H1 (cell line): Measurements from ENCODE around the gene CUBN. TPM values are rescaled to one million over a fixed set of nuclear protein-coding genes. Genes with fewer than 3 reads are reported as not detected.

Experiments
- CTCF ChIA-PET: fragments of 300-600 bp; sonication (Branson Sonifier 250); formaldehyde crosslinking; loops from one replicate; lab custom pipeline; 2021; ENCODE audit not compliant: partially characterized antibody; lab: Charles Lee
- POLR2A ChIA-PET: fragments of 300-600 bp; sonication (Branson Sonifier 250); formaldehyde crosslinking; loops from one replicate; lab custom pipeline; 2021; ENCODE audit warnings: inconsistent platforms; ENCODE audit not compliant: partially characterized antibody; lab: Charles Lee
- DNase-seq, 2 experiments: peaks; one replicate each; pipeline versions ENCODE4 v3.0.0 to v3.0.0-alpha.2; 2010 to 2022; ENCODE audit warnings: low spot score in 2 of 2, low read depth in 1 of 2, mixed read lengths in 1 of 2
- FAIRE-seq: peaks from 2 replicates; lab custom pipeline; 2011; peaks lifted over from hg19 to GRCh38; lab: Jason Lieb, UNC
- H2AFZ ChIP-seq: 2 replicates; pipeline ENCODE4 v1.8.1; 2012; ENCODE audit warnings: low read length, inconsistent platforms
- H2AK5ac ChIP-seq: 2 replicates; pipeline ENCODE4 v1.6.1; 2013; ENCODE audit warnings: low read depth, low read length
- H2BK120ac ChIP-seq: replicated peaks from 2 replicates; pipeline ENCODE3; 2013; ENCODE audit warnings: low read depth, low read length, inconsistent platforms
- H2BK12ac ChIP-seq: 2 replicates; pipeline ENCODE4 v1.6.1; 2013; ENCODE audit warnings: low read depth, low read length
- H2BK15ac ChIP-seq: 2 replicates; pipeline ENCODE4 v1.6.1; 2013; ENCODE audit warnings: low read length
- H2BK20ac ChIP-seq: 2 replicates; pipeline ENCODE4 v1.6.1; 2013; ENCODE audit warnings: low read length
- H2BK5ac ChIP-seq: 2 replicates; pipeline ENCODE4 v1.6.1; 2013; ENCODE audit warnings: low read depth, low read length
- H3K14ac ChIP-seq: 2 replicates; pipeline ENCODE4 v1.6.1; 2013; ENCODE audit warnings: inconsistent platforms; ENCODE audit not compliant: insufficient read length
- H3K18ac ChIP-seq: 2 replicates; pipeline ENCODE4 v1.6.1; 2013; ENCODE audit warnings: low read length; ENCODE audit errors: extremely low read depth
- H3K23ac ChIP-seq: 2 replicates; pipeline ENCODE4 v1.6.1; 2013; ENCODE audit warnings: inconsistent platforms; ENCODE audit not compliant: insufficient read length
- H3K23me2 ChIP-seq: 2 replicates; pipeline ENCODE4 v1.6.1; 2013; ENCODE audit warnings: low read depth, low read length
- H3K27ac ChIP-seq: 2 replicates; pipeline ENCODE4 v1.6.1; 2011; ENCODE audit warnings: low read depth, low read length, inconsistent platforms
- H3K27me3 ChIP-seq, 4 experiments: replicated peaks in 1 of 4; 1 replicate in 1 of 4; 2 replicates in 3 of 4; pipeline versions ENCODE4 v1.6.1 to v1.8.1; 2011 to 2013; ENCODE audit warnings: low read length in 3 of 4, mild to moderate bottlenecking in 3 of 4, inconsistent platforms in 2 of 4, mixed read lengths in 2 of 4, moderate library complexity in 1 of 4; ENCODE audit not compliant: control insufficient read depth in 3 of 4, insufficient read depth in 3 of 4; ENCODE audit errors: extremely low read depth in 1 of 4
- H3K36me3 ChIP-seq, 4 experiments: 2 replicates each; pipeline versions ENCODE4 v1.6.1 to v1.8.1; 2011 to 2013; ENCODE audit warnings: mild to moderate bottlenecking in 4 of 4, low read length in 3 of 4, moderate library complexity in 2 of 4, control low read depth in 1 of 4, inconsistent platforms in 1 of 4; ENCODE audit not compliant: insufficient read depth in 4 of 4, control insufficient read depth in 2 of 4
- H3K4ac ChIP-seq: replicated peaks from 2 replicates; pipeline ENCODE3; 2013; ENCODE audit warnings: low read length, low read depth, mixed read lengths, inconsistent platforms; ENCODE audit not compliant: insufficient read length
- H3K4me1 ChIP-seq, 4 experiments: replicated peaks in 1 of 4; 1 replicate in 1 of 4; 2 replicates in 3 of 4; pipeline versions ENCODE4 v1.6.1 to v1.8.1; 2011 to 2013; ENCODE audit warnings: low read length in 3 of 4, inconsistent platforms in 2 of 4, mixed read lengths in 1 of 4; ENCODE audit not compliant: insufficient read depth in 4 of 4, control insufficient read depth in 3 of 4
- H3K4me2 ChIP-seq, 2 experiments: 2 replicates each; pipeline versions ENCODE4 v1.6.1 to v1.8.1; 2011 to 2013; ENCODE audit warnings: low read depth in 2 of 2, low read length in 2 of 2, control low read depth in 1 of 2, inconsistent platforms in 1 of 2, mild to moderate bottlenecking in 1 of 2; ENCODE audit not compliant: insufficient read depth in 1 of 2
- H3K4me3 ChIP-seq, 4 experiments: fragments of 200-600, 300-600 bp in 1 of 4; sonication (generic), shearing (Covaris generic), sonication (Bioruptor Twin) in 1 of 4; 2 replicates each; pipeline versions ENCODE4 v1.5.1 to v1.8.1; 2011 to 2016; ENCODE audit warnings: low read length in 4 of 4, low read depth in 3 of 4, control low read depth in 2 of 4, inconsistent platforms in 2 of 4, mild to moderate bottlenecking in 2 of 4, mixed read lengths in 1 of 4, moderate library complexity in 1 of 4; ENCODE audit not compliant: insufficient read depth in 2 of 4; ENCODE audit errors: extremely low read depth in 1 of 4
- H3K56ac ChIP-seq: replicated peaks from 2 replicates; pipeline ENCODE3; 2013; ENCODE audit warnings: low read depth, mild to moderate bottlenecking, mixed read lengths, low read length, inconsistent platforms; ENCODE audit not compliant: insufficient read length
- H3K79me1 ChIP-seq: 2 replicates; pipeline ENCODE4 v1.6.1; 2013; ENCODE audit warnings: low read depth, low read length, control low read depth
- H3K79me2 ChIP-seq, 2 experiments: 2 replicates each; pipeline versions ENCODE4 v1.6.1 to v1.8.1; 2012 to 2013; ENCODE audit warnings: low read length in 2 of 2, mild to moderate bottlenecking in 2 of 2, inconsistent platforms in 1 of 2; ENCODE audit not compliant: insufficient read depth in 2 of 2, control insufficient read depth in 1 of 2
- H3K9ac ChIP-seq, 4 experiments: replicated peaks in 1 of 4; 1 replicate in 1 of 4; 2 replicates in 3 of 4; pipeline versions ENCODE4 v1.6.1 to v1.8.1; 2011 to 2013; ENCODE audit warnings: low read depth in 3 of 4, low read length in 3 of 4, control low read depth in 2 of 4, mild to moderate bottlenecking in 2 of 4, moderate library complexity in 2 of 4, inconsistent platforms in 1 of 4; ENCODE audit errors: extremely low read depth in 1 of 4
- H3K9me3 ChIP-seq, 2 experiments: 2 replicates each; pipeline versions ENCODE4 v1.6.1 to v1.8.1; 2012 to 2013; ENCODE audit warnings: mild to moderate bottlenecking in 2 of 2, moderate library complexity in 2 of 2, control low read depth in 1 of 2, inconsistent platforms in 1 of 2, low read depth in 1 of 2, low read length in 1 of 2, mixed read lengths in 1 of 2; ENCODE audit not compliant: insufficient read depth in 2 of 2
- H4K20me1 ChIP-seq, 2 experiments: replicated peaks in 1 of 2; 2 replicates each; pipeline versions ENCODE3 to v1.8.1; 2011 to 2013; ENCODE audit warnings: inconsistent platforms in 2 of 2, low read length in 2 of 2, mild to moderate bottlenecking in 1 of 2; ENCODE audit not compliant: insufficient read depth in 2 of 2, control insufficient read depth in 1 of 2
- H4K5ac ChIP-seq: 2 replicates; pipeline ENCODE4 v1.6.1; 2013; ENCODE audit warnings: low read length, low read depth, mixed read lengths, inconsistent platforms; ENCODE audit not compliant: insufficient read length
- H4K8ac ChIP-seq: 2 replicates; pipeline ENCODE4 v1.8.0; 2013; ENCODE audit warnings: mild to moderate bottlenecking, moderate library complexity, low read length, inconsistent platforms; ENCODE audit not compliant: insufficient read depth; ENCODE audit errors: extremely low read depth
- H4K91ac ChIP-seq: replicated peaks from 2 replicates; pipeline ENCODE3; 2013; ENCODE audit warnings: low read length, mixed read lengths, inconsistent platforms; ENCODE audit not compliant: insufficient read length
- ATF3 ChIP-seq: IDR thresholded peaks from 2 replicates; pipeline ENCODE4 v1.6.1; 2011; ENCODE audit warnings: low read depth, mild to moderate bottlenecking, low read length; ENCODE audit not compliant: insufficient read depth
- MAX ChIP-seq: IDR thresholded peaks from 2 replicates; pipeline ENCODE4 v1.6.1; 2012; ENCODE audit warnings: inconsistent platforms
- POLR2AphosphoS5 ChIP-seq: IDR thresholded peaks from 2 replicates; pipeline ENCODE4 v1.6.1; 2011; ENCODE audit warnings: low read depth, low read length
- USF2 ChIP-seq: IDR thresholded peaks from 2 replicates; pipeline ENCODE4 v1.6.1; 2011; ENCODE audit warnings: low read length, improper control_type of control experiment
- WGBS, 2 experiments: shearing (Covaris generic) in 1 of 2; methylation state at CpG; one replicate each; pipeline versions ENCODE4 v1.1.6 to v1.1.7; 2013 to 2015; ENCODE audit warnings: low lambda C conversion rate in 2 of 2, mixed read lengths in 2 of 2, inconsistent platforms in 1 of 2, low coverage in 1 of 2, missing lambda C conversion rate in 1 of 2; ENCODE audit not compliant: insufficient replicate concordance in 2 of 2, insufficient coverage in 1 of 2, insufficient read length in 1 of 2; ENCODE audit errors: extremely low coverage in 1 of 2, missing lambda C conversion rate in 1 of 2; 5-methylcytosine and 5-hydroxymethylcytosine counted together
- polyA plus RNA-seq, 7 experiments: library from polyadenylated mRNA; depleted of rRNA in 3 of 7; stranded (reverse) in 5 of 7; unstranded in 2 of 7; fragments of >200 nt in 5 of 7; fragments of 200-250 nt in 2 of 7; gene quantifications; 1 replicate in 5 of 7; 2 replicates in 1 of 7; 4 replicates in 1 of 7; pipeline versions ENCODE4 v1.2.1 to v1.2.3, GENCODE V29; 2011 to 2013; ENCODE audit warnings: missing spikeins in 2 of 7, mixed read lengths in 2 of 7
- total RNA-seq: library from RNA; stranded (reverse); fragmentation: NEBNext Ultra II Directional; extraction: Animal tissue kit (Norgen Biotek cat#: 25700); gene quantifications from 2 replicates; pipeline ENCODE4 v1.2.1, GENCODE V29; 2021

CUBN gene
- total and polyA plus RNA-seq, 2 of the 8 experiments (the other 6 are each of a cell fraction or from before 2014, with no cell fraction given): 0.04 to 0.08 TPM

- Histone ChIP-seq H3K23ac (no peak overlapping the region), H2BK12ac (no peak overlapping the region), H3K9me3 (no peaks in the 10 kb centered on the region), H3K79me1 (no peaks in the 10 kb centered on the region), H2BK120ac (no peak overlapping the region), H2AK5ac (no peak overlapping the region), H3K27ac (no peak overlapping the region), H3K4me1 (peaks cover 0 to 7% (median 0%) of the 10 kb centered on the region in 4 experiments; a peak in 1 of 7 replicates), H3K4me3 (no peak overlapping the region), H2BK15ac (no peak overlapping the region), H2AFZ (no peak overlapping the region), H4K8ac (no peak overlapping the region), H3K14ac (no peak overlapping the region), H3K27me3 (peaks cover 0 to 2% (median 0%) of the 10 kb centered on the region in 4 experiments; a peak in 1 of 7 replicates), H4K5ac (no peak overlapping the region), H3K36me3 (no peaks in the 10 kb centered on the region), H3K9ac (no peak overlapping the region), H3K18ac (no peak overlapping the region), H3K79me2 (no peaks in the 10 kb centered on the region), H4K20me1 (no peaks in the 10 kb centered on the region), H2BK5ac (no peak overlapping the region), H3K23me2 (peaks cover 2% of the 10 kb centered on the region; the same call in 1 of the 2 replicates), H4K91ac (no peak overlapping the region), H3K56ac (no peak overlapping the region), H2BK20ac (no peak overlapping the region), H3K4ac (no peak overlapping the region), H3K4me2 (no peak overlapping the region)
- CTCF ChIA-PET: interaction anchor here (1.0 to 1.5 kb wide), 3 partner anchors 12 to 36 kb away, joined by 3 read pairs; no protein-coding TSS in a partner anchor
- no peak for DNase-seq
- 86% methylated on average over 4 of the region's 4 CpGs; no CpG with 5 or more reads in 1 of the 2 experiments for WGBS, 2 experiments
- POLR2A ChIA-PET: no interaction called here
- no peak for FAIRE-seq
- no peak for TF ChIP-seq ATF3
- TF ChIP-seq USF2: no peak
- no peak for TF ChIP-seq MAX
- TF ChIP-seq POLR2AphosphoS5: no peak
These were observed 184.0 kb downstream of the CUBN start for GRCh38 chr10:16945593-16945992.
